SJCRH30 (cell line): ENCODE data around the gene GSTO1. TPM values are rescaled to one million over a fixed set of nuclear protein-coding genes. Genes with fewer than 3 reads are reported as not detected.

Experiments used
- DNase-seq, 2 experiments: peaks; one replicate each; pipeline ENCODE4 v3.0.0-alpha.2; 2015 to 2020
- H3K27ac ChIP-seq: fragments of 250-450 bp; sonication (Bioruptor Pico); 2 replicates; pipeline ENCODE4 v1.5.1; 2020; ENCODE audit warnings: mild to moderate bottlenecking, moderate library complexity
- H3K27me3 ChIP-seq: fragments of 250-450 bp; sonication (Bioruptor Pico); 2 replicates; pipeline ENCODE4 v1.5.1; 2020; ENCODE audit warnings: mild to moderate bottlenecking, moderate library complexity
- H3K36me3 ChIP-seq: fragments of 250-450 bp; sonication (Bioruptor Pico); 2 replicates; pipeline ENCODE4 v1.5.1; 2020; ENCODE audit warnings: mild to moderate bottlenecking, moderate library complexity
- H3K4me1 ChIP-seq: fragments of 250-450 bp; sonication (Bioruptor Pico); 2 replicates; pipeline ENCODE4 v1.5.1; 2020; ENCODE audit warnings: mild to moderate bottlenecking, moderate library complexity
- H3K4me3 ChIP-seq: fragments of 250-450 bp; sonication (Bioruptor Pico); 2 replicates; pipeline ENCODE4 v1.5.1; 2020; ENCODE audit warnings: mild to moderate bottlenecking, moderate library complexity
- H3K9me3 ChIP-seq: fragments of 250-450 bp; sonication (Bioruptor Pico); replicated peaks from 2 replicates; pipeline ENCODE4 v1.5.1; 2020; ENCODE audit warnings: mild to moderate bottlenecking, moderate library complexity
- total RNA-seq: library from RNA; depleted of rRNA; stranded (reverse); fragments of >200 nt; shearing (Covaris generic); gene quantifications from 2 replicates; pipeline ENCODE4 v1.2.3, GENCODE V29; 2014

The GSTO1 gene
- total RNA-seq, 1 experiment from 2014 or later = 51.7 TPM

DNA sequence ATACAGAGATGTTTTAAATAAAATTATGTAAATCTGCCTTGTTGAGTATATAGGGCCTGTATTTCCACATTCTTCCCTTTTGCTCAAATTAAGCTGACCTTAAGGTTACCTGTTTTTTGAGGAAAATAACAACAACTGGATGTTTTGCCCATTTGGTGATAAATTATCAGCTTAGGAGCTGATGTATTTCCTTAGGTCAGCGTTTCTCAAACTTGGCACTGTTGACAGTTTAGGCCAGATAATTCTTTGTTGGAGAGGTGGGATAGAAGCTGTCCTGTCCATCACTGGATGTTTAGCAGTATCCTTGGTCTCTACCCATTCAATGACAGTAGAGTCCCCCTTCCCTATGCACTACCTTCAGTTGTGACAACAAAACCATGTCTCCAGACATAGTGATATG lies 21.5 kb downstream of the GSTO1 start:
- no peaks in the 10 kb centered on the region for H3K27me3 ChIP-seq
- DNase-seq = no peak
- H3K27ac ChIP-seq = no peak overlapping the region
- H3K9me3 ChIP-seq = no peaks in the 10 kb centered on the region
- no peaks in the 10 kb centered on the region for H3K36me3 ChIP-seq
- H3K4me3 ChIP-seq = no peak overlapping the region
- peaks cover 11% of the 10 kb centered on the region for H3K4me1 ChIP-seq

DNA sequence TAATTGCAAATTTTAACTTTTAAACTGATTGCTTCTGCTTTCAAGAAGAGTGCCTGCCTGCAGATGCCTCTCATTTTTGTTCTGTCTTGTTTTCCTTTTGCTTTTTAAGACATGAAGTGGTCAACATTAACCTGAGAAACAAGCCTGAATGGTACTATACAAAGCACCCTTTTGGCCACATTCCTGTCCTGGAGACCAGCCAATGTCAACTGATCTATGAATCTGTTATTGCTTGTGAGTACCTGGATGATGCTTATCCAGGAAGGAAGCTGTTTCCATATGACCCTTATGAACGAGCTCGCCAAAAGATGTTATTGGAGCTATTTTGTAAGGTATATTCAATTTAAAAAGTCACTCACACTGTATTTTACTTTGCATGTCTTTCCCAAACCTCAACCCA lies 23.1 kb downstream of the GSTO1 start:
- Histone ChIP-seq H3K9me3 (no peaks in the 10 kb centered on the region), H3K27me3 (no peaks in the 10 kb centered on the region), H3K4me3 (no peak overlapping the region), H3K27ac (no peak overlapping the region), H3K4me1 (peaks cover 2% of the 10 kb centered on the region; the same call in 1 of the 2 replicates), H3K36me3 (no peaks in the 10 kb centered on the region)
- no peak for DNase-seq

DNA sequence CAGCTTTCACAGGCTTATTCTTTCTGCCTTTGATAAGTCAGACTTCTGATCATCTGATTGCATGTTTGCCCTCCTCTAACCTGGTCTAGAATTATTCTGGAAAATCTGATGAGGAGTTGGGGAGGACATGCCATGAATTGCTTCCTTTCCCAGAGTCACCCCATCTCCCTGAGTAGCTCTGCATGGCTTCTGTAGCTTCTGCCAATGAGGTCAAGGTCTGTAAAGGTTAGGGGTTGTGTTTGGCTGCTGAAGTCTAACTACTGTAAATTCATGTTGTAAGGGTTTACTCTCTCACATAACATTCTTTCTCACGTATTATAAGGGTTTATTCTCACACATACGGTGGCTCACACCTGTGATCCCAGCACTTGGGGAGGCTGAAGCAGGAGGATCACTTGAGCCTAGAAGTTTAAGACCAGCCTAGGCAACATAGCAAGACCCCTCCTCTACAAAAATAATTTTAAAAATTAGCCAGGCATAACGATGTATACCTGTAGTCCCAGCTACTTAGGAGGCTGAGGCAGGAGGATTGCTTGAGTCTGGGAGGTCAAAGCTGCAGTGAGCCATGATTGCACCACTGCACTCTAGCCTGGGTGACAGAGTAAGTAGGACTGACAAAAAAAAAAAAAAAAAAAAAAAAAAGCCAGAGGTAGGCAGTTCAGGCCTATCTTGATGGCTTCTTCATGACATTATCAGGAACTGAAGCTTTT lies 25.0 kb downstream of the GSTO1 start:
- peaks cover 2% of the 10 kb centered on the region; the same call in 1 of the 2 replicates for H3K4me1 ChIP-seq
- no peaks in the 10 kb centered on the region for H3K9me3 ChIP-seq
- no peak for DNase-seq
- H3K27ac ChIP-seq = no peak overlapping the region
- no peaks in the 10 kb centered on the region for H3K36me3 ChIP-seq
- H3K4me3 ChIP-seq = no peak overlapping the region
- H3K27me3 ChIP-seq = no peaks in the 10 kb centered on the region

DNA sequence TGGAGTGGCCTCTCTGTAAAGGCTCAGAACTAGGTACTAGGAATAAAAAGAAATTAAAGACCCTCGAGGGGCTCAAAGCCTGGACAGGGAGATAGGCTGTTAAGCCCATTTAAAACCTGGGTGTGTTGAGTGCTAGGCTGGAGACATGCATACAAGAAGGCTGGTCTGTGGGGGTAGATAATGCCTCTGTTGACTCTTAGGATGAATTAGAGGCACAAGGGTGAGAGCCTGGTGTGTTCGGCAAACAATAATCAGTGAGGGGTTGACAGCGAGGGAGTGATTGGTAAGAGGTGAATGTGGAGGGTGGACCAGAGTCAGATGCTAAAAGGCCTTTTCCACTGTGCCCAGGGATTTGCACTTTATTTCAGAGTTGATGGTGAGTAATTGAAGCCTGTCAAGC lies 27.0 kb downstream of the GSTO1 start:
- H3K4me1 ChIP-seq = peaks cover 2% of the 10 kb centered on the region; the same call in 1 of the 2 replicates
- H3K27ac ChIP-seq = no peak overlapping the region
- no peaks in the 10 kb centered on the region for H3K27me3 ChIP-seq
- no peaks in the 10 kb centered on the region for H3K36me3 ChIP-seq
- H3K9me3 ChIP-seq = no peaks in the 10 kb centered on the region
- no peak for DNase-seq
- no peak overlapping the region for H3K4me3 ChIP-seq

DNA sequence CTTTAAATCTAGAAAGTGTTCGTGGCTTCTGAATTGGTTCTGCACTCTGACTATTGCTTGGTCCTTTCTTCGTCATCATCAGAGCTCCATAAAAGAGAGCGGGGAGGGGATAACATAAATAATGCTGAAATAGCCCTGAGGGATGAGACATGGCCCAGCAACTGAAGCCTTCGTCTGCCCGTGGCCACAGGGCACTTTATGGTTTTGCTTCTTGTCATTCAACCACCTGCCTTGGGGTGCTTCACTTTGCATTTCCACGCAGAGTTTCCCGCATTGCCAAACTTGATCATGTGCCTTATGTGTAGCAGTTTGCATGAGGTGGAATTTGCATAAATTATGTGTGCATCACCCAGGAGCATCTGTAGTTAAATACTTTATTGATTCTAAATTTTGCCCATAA lies 30.2 kb downstream of the GSTO1 start:
- no peak for DNase-seq
- Histone ChIP-seq H3K27me3 (no peaks in the 10 kb centered on the region), H3K4me1 (no peaks in the 10 kb centered on the region), H3K36me3 (no peaks in the 10 kb centered on the region; the same call in 1 of the 2 replicates), H3K4me3 (no peak overlapping the region), H3K9me3 (no peaks in the 10 kb centered on the region), H3K27ac (no peak overlapping the region)

DNA sequence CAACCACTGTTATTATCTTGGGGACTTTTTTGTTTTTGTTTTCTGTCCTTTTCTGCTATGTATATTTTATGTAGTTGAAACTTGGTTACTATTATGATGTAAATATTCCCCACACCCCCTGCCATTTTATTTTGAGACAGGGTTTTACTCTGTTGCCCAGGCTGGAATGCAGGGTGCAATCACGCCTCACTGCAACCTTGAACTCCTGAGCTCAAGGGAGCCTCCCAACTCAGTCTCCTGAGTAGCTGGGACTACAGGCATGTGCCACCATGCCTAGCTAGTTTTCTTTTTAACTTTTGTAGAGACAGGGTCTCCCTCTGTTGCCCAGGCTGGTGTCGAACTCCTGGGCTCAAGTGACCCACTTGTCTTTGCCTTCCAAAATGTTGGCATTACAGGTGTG lies 32.2 kb downstream of the GSTO1 start:
- H3K4me3 ChIP-seq = no peak overlapping the region
- no peaks in the 10 kb centered on the region; the same call in 1 of the 2 replicates for H3K36me3 ChIP-seq
- H3K27me3 ChIP-seq = no peaks in the 10 kb centered on the region
- DNase-seq = no peak
- H3K27ac ChIP-seq = no peak overlapping the region
- H3K4me1 ChIP-seq = no peaks in the 10 kb centered on the region
- no peaks in the 10 kb centered on the region for H3K9me3 ChIP-seq

DNA sequence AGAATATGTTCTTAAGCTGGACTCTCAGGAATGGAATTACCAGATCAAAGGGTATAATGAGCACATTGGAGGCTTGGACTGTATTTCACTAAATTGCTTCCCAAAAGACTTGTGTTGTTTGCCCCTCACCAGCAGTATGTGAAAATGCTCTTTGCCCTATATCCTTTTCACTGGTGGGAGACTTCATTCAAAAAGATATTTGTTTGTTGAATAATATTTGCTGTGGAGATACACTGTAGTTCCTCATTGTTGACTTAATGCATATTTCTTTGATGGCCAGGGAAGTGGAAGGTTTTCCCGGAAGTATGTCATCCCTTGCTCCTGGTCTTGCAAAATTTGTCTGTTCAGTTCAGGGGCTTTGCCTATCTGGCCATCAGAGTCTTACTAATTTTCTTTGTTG lies 33.7 kb downstream of the GSTO1 start:
- Histone ChIP-seq H3K4me3 (no peak overlapping the region), H3K36me3 (no peaks in the 10 kb centered on the region; the same call in 1 of the 2 replicates), H3K27ac (no peak overlapping the region), H3K4me1 (no peaks in the 10 kb centered on the region), H3K27me3 (no peaks in the 10 kb centered on the region), H3K9me3 (no peaks in the 10 kb centered on the region)
- no peak for DNase-seq

DNA sequence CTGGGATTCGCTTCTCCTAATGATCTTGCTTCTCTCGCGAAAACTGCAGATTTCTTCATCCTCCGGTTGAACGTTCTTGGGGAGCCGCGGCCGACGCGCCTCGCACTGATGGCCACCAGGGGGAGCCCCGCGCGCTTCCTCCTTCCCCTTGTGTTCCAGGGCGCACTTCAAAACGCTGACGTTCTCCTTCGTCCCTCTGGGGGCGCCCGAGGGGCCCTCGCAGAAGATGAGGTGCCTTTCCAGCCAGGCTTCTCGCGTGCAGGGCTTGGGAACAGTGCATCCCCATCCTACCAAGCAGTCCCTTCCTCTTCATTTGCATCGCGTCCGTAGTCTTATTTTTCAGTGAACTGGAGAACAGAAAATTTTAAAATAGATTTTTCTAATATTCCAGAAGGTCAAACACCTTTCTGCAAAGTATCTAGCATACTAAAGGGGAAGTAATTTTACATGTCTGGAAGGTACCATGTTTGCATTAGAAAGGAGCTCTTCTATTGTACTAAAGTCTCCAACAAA lies 36.8 kb downstream of the GSTO1 start:
- Histone ChIP-seq H3K27me3 (no peaks in the 10 kb centered on the region; the same call in 1 of the 2 replicates), H3K27ac (no peak overlapping the region), H3K9me3 (no peaks in the 10 kb centered on the region), H3K4me1 (no peaks in the 10 kb centered on the region), H3K36me3 (no peaks in the 10 kb centered on the region; the same call in 1 of the 2 replicates), H3K4me3 (no peak overlapping the region)
- peak; percentile 84 to 91 for DNase-seq

DNA sequence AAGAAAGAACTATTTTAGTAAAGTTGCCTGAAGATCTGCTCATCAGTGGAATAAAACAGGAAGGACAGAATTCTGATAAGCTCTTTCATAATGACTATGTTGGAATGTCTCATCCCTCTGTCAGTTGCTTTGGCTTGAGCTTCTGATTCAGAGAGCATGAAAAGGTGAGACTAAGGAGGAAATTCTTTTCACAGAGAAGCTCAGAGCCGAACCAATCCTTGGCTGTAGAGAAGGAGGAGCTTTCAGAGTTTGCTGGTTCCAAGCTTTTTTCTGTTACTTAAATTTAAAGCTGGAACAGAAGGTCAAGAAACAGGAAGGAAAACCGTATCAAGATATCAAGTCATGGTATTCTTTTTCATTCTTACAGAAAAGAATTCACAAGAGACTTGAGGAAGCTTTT lies 38.3 kb downstream of the GSTO1 start:
- no peak overlapping the region for H3K4me3 ChIP-seq
- no peaks in the 10 kb centered on the region; the same call in 1 of the 2 replicates for H3K36me3 ChIP-seq
- H3K27ac ChIP-seq = no peak overlapping the region
- H3K9me3 ChIP-seq = no peaks in the 10 kb centered on the region
- H3K4me1 ChIP-seq = no peaks in the 10 kb centered on the region
- DNase-seq = no peak
- H3K27me3 ChIP-seq = peaks cover 4% of the 10 kb centered on the region; the same call in 1 of the 2 replicates

DNA sequence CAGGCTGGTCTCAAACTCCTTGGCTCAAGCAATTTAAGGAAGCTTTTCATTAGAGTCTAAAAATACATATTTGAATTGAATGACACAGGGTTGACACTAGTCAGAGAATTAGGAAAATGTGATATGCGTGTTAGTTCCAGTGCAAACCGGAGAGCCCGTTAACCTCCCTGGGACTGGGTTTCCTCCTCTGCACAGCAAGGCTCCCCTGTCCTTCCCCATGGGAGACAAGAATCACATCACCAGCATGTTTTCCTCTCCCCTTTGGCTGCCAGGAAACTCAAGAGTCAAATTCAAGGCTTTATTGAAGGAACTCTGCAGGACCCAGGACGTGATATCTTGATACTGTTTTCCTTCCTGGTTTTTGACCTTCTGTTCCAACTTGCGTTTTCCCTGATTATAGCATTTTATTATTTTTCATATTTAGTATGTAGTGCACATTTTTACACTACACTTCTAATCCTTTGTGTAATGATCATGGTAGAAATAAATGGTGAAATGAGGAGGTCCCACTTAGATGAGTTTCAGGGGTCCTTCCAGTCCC lies 39.2 kb downstream of the GSTO1 start:
- Histone ChIP-seq H3K4me3 (no peak overlapping the region), H3K27ac (no peak overlapping the region), H3K36me3 (no peaks in the 10 kb centered on the region), H3K27me3 (peaks cover 9% of the 10 kb centered on the region; the same call in 1 of the 2 replicates), H3K4me1 (0 out of 2 replicates have a peak, but pooled peaks cover 2% of the 10 kb centered on the region), H3K9me3 (no peaks in the 10 kb centered on the region)
- DNase-seq = no peak

DNA sequence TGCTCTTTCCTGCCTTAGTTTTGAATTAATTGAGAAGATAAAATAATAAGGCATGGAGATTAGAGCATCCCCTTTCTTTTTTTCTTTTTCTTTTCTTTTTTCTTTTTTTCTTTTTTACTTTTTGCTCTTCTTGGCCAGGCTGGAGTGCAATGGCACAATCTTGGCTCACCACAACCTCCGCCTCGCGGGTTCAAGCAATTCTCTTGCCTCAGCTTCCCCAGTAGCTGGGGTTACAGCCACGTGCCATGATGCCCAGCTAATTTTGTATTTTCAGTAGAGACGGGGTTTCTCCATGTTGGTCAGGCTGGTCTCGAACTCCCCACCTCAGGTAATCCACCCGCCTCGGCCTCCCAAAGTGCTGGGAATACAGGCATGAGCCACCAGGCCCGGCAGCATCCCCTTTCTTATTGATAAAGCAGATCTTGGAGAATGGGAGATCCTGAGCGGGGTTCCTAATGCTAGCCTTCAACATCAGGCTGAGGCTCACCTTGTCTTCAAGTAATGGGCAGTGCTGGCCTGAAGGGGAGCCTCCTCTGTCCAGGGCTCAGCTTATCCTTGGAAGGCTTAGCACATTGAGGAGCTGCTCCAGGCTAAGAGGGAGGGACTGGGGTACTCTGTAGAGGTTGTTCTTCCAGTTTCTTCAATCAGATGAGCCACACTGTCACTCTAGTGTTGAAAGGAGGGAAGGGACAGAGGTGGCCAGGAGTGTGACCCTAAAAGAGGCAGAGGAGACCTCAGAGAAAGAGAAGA lies 42.2 kb downstream of the GSTO1 start:
- H3K4me1 ChIP-seq = peaks cover 20% of the 10 kb centered on the region
- no peak overlapping the region for H3K27ac ChIP-seq
- no peak overlapping the region for H3K4me3 ChIP-seq
- H3K27me3 ChIP-seq = peaks cover 12% of the 10 kb centered on the region; the same call in 1 of the 2 replicates
- no peaks in the 10 kb centered on the region for H3K9me3 ChIP-seq
- no peaks in the 10 kb centered on the region for H3K36me3 ChIP-seq
- DNase-seq = no peak

DNA sequence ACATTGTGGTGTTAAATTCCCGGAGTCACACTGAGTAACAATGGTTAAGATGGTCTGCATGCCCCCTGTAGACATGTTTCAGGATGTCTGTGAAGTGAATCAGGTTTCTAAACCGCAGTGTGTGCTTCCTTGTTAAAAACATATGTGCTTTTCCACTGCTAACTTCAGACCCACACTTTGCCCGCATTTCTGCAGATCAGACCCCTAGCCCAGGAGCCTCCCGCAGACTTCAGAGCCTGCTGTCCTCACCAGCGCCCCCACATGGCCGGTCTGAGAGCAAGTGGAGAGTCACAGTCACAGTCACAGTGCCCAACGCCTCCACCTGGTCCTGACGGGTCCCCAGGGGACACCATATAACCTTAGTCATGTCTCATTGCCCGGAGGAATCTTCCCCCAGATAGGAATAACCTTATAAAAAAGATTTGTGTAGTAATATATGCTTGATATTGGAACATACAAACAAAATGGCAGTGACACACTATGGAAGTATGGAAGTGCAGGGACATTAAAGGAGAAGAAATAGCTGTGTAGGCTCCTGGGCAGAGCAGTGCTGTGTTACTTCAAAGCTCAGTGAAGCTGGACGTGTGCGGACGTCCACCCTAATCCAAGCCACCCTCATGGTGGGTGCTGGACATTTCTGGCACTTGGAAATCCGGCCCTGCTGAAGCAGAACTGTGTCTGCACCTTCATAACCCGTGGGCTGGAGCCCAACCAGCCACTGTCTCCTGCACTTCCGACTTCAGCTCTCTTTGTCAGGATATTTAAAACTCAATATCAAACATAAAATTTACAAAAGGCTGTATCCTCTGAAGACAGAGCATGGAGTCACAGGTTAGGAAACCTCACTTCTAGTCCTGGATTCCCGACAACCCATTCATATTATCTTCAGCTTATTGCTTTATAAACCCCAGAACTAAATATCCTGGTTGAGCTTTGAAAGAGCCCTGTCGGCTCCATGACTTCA lies 43.3 kb downstream of the GSTO1 start:
- Histone ChIP-seq H3K36me3 (no peaks in the 10 kb centered on the region), H3K9me3 (0 out of 2 replicates have a peak, but pooled peaks cover 1% of the 10 kb centered on the region), H3K27me3 (peaks cover 12% of the 10 kb centered on the region; the same call in 1 of the 2 replicates), H3K4me1 (peaks cover 20% of the 10 kb centered on the region), H3K4me3 (no peak overlapping the region), H3K27ac (no peak overlapping the region)
- peak; percentile 32 to 44 for DNase-seq

DNA sequence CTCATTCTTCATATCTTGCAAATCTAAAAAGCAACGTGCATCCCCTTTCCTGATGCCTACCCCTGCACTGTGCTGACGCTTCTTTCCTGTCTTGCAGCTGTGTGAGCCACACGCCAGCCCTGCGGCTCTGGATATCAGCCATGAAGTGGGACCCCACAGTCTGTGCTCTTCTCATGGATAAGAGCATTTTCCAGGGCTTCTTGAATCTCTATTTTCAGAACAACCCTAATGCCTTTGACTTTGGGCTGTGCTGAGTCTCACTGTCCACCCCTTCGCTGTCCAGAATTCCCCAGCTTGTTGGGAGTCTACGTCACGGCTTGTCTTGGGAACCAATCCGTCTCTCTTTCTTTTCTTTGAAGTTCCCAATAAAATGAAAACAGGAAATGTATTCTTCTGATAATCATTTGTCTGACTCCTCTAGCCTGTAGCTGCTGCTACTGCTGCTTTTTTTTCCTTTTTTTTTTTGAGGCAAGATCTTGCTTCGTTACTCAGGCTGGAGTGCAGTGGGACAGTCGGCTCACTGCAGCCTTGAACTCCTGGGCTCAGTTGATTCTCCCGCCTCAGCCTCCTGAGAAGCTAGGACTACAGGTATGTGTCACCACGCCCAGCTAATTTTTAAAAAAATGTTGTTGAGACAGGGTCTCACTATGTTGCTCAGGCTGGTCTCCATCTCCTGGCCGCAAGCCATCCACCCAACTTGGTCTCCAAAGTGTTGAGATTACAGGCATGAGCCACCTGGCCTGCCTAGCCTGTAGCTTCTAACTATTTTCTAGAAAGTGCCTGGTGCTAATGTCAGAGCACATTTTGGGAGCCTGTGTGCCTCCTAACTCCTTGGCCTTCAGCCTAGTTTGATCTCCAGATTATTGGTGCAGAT lies 44.6 kb downstream of the GSTO1 start:
- DNase-seq = no peak
- H3K9me3 ChIP-seq = 0 out of 2 replicates have a peak, but pooled peaks cover 2% of the 10 kb centered on the region
- H3K4me1 ChIP-seq = peaks cover 20% of the 10 kb centered on the region
- peaks cover 12% of the 10 kb centered on the region; the same call in 1 of the 2 replicates for H3K27me3 ChIP-seq
- H3K36me3 ChIP-seq = no peaks in the 10 kb centered on the region
- no peak overlapping the region for H3K4me3 ChIP-seq
- H3K27ac ChIP-seq = no peak overlapping the region
